SU-DHL-6 (cell line): ENCODE measurements around the gene P3H4.
A peak's percentile ranks its signal among the peaks of the same experiment; 100 is the strongest.
"Not testable (repeated sequence)": the region's sequence is repeated elsewhere in the genome, so short reads cannot be mapped to it uniquely, and the experiment has no call there.

ENCODE experiments used
- H2AFZ ChIP-seq: fragments of 200-600 bp; sonication (generic); 2 replicates; pipeline ENCODE4 v1.6.1; 2014; ENCODE audit warnings: low read depth, mild to moderate bottlenecking, moderate library complexity, mixed read lengths, antibody characterized with exemption, low read length; ENCODE audit not compliant: severe bottlenecking
- H3F3A ChIP-seq: fragments of 200-600 bp; shearing (Covaris generic); 2 replicates; pipeline ENCODE4 v1.6.0; 2016; ENCODE audit warnings: antibody characterized with exemption, mild to moderate bottlenecking; ENCODE audit not compliant: insufficient read depth
- H3K27ac ChIP-seq: fragments of 200-600 bp; sonication (generic); 2 replicates; pipeline ENCODE4 v1.5.1; 2016; ENCODE audit warnings: low read depth, mild to moderate bottlenecking, low read length, moderate library complexity, mixed read lengths
- H3K27me3 ChIP-seq: fragments of 200-600 bp; sonication (generic), shearing (Covaris generic); 2 replicates; pipeline ENCODE4 v1.6.0; 2014; ENCODE audit warnings: mild to moderate bottlenecking, low read length
- H3K36me3 ChIP-seq: fragments of 200-600 bp; sonication (generic); 2 replicates; pipeline ENCODE4 v1.6.1; 2014; ENCODE audit warnings: mild to moderate bottlenecking, low read length, mixed read lengths
- H3K4me2 ChIP-seq: fragments of 300-600, 200-600 bp; shearing (Covaris generic), sonication (generic); 2 replicates; pipeline ENCODE4 v1.6.0; 2014; ENCODE audit warnings: low read length, low read depth, mild to moderate bottlenecking; ENCODE audit not compliant: poor library complexity, severe bottlenecking
- H3K4me3 ChIP-seq: fragments of 200-600 bp; sonication (generic); 2 replicates; pipeline ENCODE4 v1.5.1; 2014; ENCODE audit warnings: antibody characterized with exemption, low read length, mild to moderate bottlenecking, mixed read lengths; ENCODE audit not compliant: insufficient read depth, poor library complexity, severe bottlenecking
- H3K79me2 ChIP-seq: fragments of 200-600 bp; sonication (generic); 2 replicates; pipeline ENCODE4 v1.6.1; 2014; ENCODE audit warnings: mild to moderate bottlenecking, low read length, moderate library complexity; ENCODE audit not compliant: insufficient read depth
- H3K9ac ChIP-seq: fragments of 200-600 bp; sonication (generic); 2 replicates; pipeline ENCODE4 v1.7.0; 2014; ENCODE audit warnings: mild to moderate bottlenecking, low read length
- H3K9me2 ChIP-seq: fragments of 200-600 bp; sonication (generic); replicated peaks from 2 replicates; pipeline ENCODE4 v1.6.1; 2014; ENCODE audit warnings: low read length; ENCODE audit not compliant: insufficient read depth
- H3K9me3 ChIP-seq: fragments of 200-600 bp; sonication (generic); 2 replicates; pipeline ENCODE4 v1.6.1; 2014; ENCODE audit warnings: low read length, mixed read lengths; ENCODE audit not compliant: insufficient read depth
- H4K20me1 ChIP-seq: fragments of 200-600 bp; sonication (generic); 2 replicates; pipeline ENCODE4 v1.6.1; 2014; ENCODE audit warnings: low read depth, mild to moderate bottlenecking, antibody characterized with exemption, low read length, moderate library complexity, mixed read lengths
- CTCF ChIP-seq: fragments of 200-600 bp; sonication (generic); IDR thresholded peaks from one replicate; pipeline ENCODE4 v1.5.1; 2017; ENCODE audit warnings: antibody characterized with exemption, mild to moderate bottlenecking, low read length, moderate library complexity; ENCODE audit not compliant: insufficient read depth, poor library complexity, severe bottlenecking
- EZH2phosphoT487 ChIP-seq: fragments of 200-600 bp; sonication (generic), shearing (Covaris generic); conservative IDR thresholded peaks from 2 replicates; pipeline ENCODE4 v1.6.1; 2018; ENCODE audit warnings: mild to moderate bottlenecking, antibody characterized with exemption, low read length, moderate library complexity, mixed read lengths

P3H4 gene

DNA sequence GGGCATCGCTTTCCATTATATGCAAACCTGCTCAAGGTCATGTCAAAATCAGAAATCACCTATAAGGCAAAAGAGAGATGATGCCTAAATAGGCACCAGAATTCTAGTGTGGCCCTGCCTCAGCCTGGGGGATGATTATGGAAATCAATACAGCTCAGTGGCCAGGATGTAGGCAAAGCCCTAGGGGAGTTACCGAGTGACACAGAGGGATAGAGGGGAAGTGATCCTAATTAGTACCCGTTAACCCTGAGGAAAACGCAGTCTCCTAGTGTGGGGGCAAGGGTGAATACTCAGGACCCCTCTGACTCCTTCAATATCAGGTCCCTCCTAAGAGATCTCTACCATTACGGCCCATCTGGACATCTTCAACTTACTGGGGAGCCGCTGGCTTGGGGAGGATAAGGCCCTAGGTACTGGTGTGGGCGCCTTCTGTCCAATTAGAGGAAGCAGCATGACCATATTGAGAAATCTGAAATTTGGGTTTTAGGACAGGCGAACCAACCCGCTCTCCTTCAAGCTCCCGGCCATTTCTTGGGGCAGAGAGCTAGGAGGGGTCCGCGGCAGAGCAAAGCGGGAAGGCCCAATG, 23.6 kb upstream of the P3H4 start:
- Histone ChIP-seq H3K27me3 (no peaks in the 10 kb centered on the region), H4K20me1 (no peaks in the 10 kb centered on the region), H3K4me3 (peak overlapping the region; percentile 64), H3K36me3 (no peaks in the 10 kb centered on the region), H3K9me2 (no peaks in the 10 kb centered on the region), H2AFZ (peak overlapping the region; percentile 97), H3F3A (no peaks in the 10 kb centered on the region), H3K4me2 (peak overlapping the region; percentile 65), H3K79me2 (peaks cover 5% of the 10 kb centered on the region; the same call in 1 of the 2 replicates), H3K27ac (no peak overlapping the region), H3K9me3 (no peaks in the 10 kb centered on the region), H3K9ac (peak overlapping the region; percentile 83)
- TF ChIP-seq CTCF, result no peak
- TF ChIP-seq EZH2phosphoT487, result no peak

DNA sequence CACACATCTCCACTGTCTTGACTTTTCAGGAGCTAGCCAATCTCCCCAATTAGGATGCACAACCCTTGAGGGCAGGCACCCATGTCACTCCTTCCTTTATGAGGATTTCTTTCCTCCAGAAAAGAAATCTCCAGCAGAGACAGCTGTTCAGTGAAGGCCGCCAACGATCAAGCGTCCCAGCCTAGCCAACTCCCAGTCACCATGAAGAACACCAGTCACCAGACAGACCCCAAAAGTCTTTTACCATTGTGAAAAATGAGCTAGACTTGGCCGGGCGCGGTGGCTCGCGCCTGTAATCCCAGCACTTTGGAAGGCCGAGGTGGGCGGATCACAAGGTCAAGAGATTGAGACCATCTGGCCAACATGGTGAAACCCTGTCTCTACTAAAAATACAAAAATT, 18.2 kb upstream of the P3H4 start:
- H2AFZ ChIP-seq, H3K9ac ChIP-seq: not testable (repeated sequence)

DNA sequence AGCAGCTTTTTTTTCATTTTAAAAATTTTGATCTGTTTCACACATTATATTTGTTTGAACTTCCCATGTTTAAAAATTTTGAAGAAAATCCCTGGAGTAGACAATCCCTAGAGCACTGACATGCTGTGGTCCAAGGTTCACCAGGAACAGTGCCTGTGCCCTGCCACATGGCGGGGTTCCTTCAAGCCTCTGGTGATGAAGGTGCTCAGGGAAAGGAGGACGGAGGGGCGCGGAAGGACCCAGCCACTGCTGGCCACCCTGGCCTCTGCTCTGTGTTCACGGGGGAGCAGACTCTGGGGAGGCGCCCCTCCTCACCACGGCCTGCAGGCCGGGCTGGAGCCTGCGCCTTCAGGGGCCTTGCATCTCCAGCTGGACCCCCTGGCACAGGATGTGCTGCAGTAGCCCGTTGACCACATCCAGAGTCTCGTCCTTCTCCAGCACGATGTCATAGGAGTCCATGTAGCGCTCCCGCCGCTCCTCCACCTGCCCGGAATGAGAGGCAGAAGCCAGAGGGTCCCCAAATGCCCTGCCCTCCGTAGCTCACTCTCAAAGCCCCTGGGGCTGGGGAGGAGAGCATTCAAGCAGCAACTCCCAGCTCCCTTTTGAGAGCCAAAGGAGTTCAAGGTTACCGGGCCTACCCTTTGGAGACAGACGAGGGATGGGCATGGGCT, 13.6 kb upstream of the P3H4 start:
- Histone ChIP-seq H3F3A (no peaks in the 10 kb centered on the region), H3K4me2 (no peak overlapping the region), H3K27me3 (no peaks in the 10 kb centered on the region), H4K20me1 (no peaks in the 10 kb centered on the region), H3K9ac (no peak overlapping the region), H2AFZ (no peak overlapping the region), H3K79me2 (no peaks in the 10 kb centered on the region), H3K27ac (no peak overlapping the region), H3K4me3 (no peak overlapping the region), H3K9me3 (no peaks in the 10 kb centered on the region), H3K36me3 (0 out of 2 replicates have a peak, but pooled peaks cover 2% of the 10 kb centered on the region), H3K9me2 (no peaks in the 10 kb centered on the region)
- no peak for TF ChIP-seq EZH2phosphoT487
- no peak for TF ChIP-seq CTCF

More for the DNA sequence above, 18.2 kb upstream of the P3H4 start:
- H3F3A ChIP-seq, H3K4me2 ChIP-seq, H3K36me3 ChIP-seq, H4K20me1 ChIP-seq, H3K27ac ChIP-seq, H3K9me3 ChIP-seq, H3K4me3 ChIP-seq, H3K27me3 ChIP-seq, H3K9me2 ChIP-seq, H3K79me2 ChIP-seq: not testable (repeated sequence)

DNA sequence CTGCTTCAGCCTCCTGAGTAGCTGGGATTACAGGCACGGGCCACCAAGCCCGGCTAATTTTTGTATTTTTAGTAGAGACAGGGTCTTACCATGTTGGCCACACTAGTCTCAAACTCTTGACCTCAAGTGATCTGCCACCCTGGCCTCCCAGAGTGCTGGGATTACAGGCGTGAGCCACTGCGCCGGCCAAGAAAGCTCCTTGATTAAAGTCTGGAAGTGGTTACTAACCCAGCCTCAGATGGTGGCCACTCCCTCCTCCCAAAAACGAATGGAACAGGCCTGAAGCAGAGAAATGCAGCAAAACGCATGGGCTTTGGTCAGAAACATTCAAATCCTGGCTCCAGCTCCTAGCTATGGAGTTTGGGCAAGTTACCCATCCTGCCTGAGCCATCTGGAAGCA, 12.3 kb upstream of the P3H4 start:
- H3F3A ChIP-seq, result no peaks in the 10 kb centered on the region
- no peak overlapping the region for H3K9ac ChIP-seq
- no peak overlapping the region for H2AFZ ChIP-seq
- no peaks in the 10 kb centered on the region for H3K79me2 ChIP-seq
- no peaks in the 10 kb centered on the region for H3K9me2 ChIP-seq
- TF ChIP-seq CTCF (no peak), EZH2phosphoT487 (no peak)
- no peak overlapping the region for H3K27ac ChIP-seq
- H3K27me3 ChIP-seq, result no peaks in the 10 kb centered on the region
- H3K36me3 ChIP-seq, result 0 out of 2 replicates have a peak, but pooled peaks cover 2% of the 10 kb centered on the region
- H3K9me3 ChIP-seq, result no peaks in the 10 kb centered on the region
- no peaks in the 10 kb centered on the region for H4K20me1 ChIP-seq
- H3K4me2 ChIP-seq, result no peak overlapping the region
- H3K4me3 ChIP-seq, result no peak overlapping the region
